Tibial nerve (tissue), 4 donors: Measurements from ENCODE around the gene OVAAL. TPM values are rescaled to one million over a fixed set of nuclear protein-coding genes. Genes with fewer than 3 reads are reported as not detected.

Source experiments
- DNase-seq, 2 donors: peaks; one replicate each; pipeline ENCODE4 v3.0.0-alpha.2; 2019; ENCODE audit warnings: low spot score in 2 of 2
- H3K27ac ChIP-seq, 4 donors: fragments of 200-600 bp; sonication (generic) in 3 of 4; one replicate each; pipeline ENCODE4 v1.5.1; 2017 to 2019; ENCODE audit warnings: mild to moderate bottlenecking in 1 of 4
- H3K27me3 ChIP-seq, 2 donors: fragments of 200-600 bp; sonication (generic) in 1 of 2; one replicate each; pipeline versions ENCODE4 v1.5.1 to v1.6.0; 2017 to 2019
- H3K36me3 ChIP-seq, 3 donors: fragments of 200-600 bp; sonication (generic); one replicate each; pipeline ENCODE4 v1.5.1; 2018 to 2019
- H3K4me1 ChIP-seq, 4 donors: fragments of 200-600 bp; sonication (generic) in 3 of 4; one replicate each; pipeline ENCODE4 v1.5.1; 2017 to 2019
- H3K4me3 ChIP-seq, 4 donors: fragments of 200-600 bp; sonication (generic) in 3 of 4; one replicate each; pipeline ENCODE4 v1.5.1; 2017 to 2019; ENCODE audit warnings: mild to moderate bottlenecking in 1 of 4, moderate library complexity in 1 of 4
- H3K9me3 ChIP-seq, 4 donors: fragments of 200-600 bp; sonication (generic) in 3 of 4; one replicate each; pipeline ENCODE4 v1.5.1; 2017 to 2019
- EP300 ChIP-seq, 2 donors: sonication (generic); formaldehyde crosslinking; IDR thresholded peaks; one replicate each; pipeline ENCODE4 v1.6.1; 2017; ENCODE audit warnings: antibody characterized with exemption in 2 of 2, mild to moderate bottlenecking in 1 of 2
- POLR2A ChIP-seq, 2 donors: fragments of 450-650 bp; IDR thresholded peaks; one replicate each; pipeline ENCODE4 v1.6.1; 2017; ENCODE audit warnings: antibody characterized with exemption in 2 of 2, mild to moderate bottlenecking in 2 of 2, moderate library complexity in 2 of 2
- WGBS, 2 donors: methylation state at CpG; one replicate each; pipeline ENCODE4 v1.1.5; 2018; 5-methylcytosine and 5-hydroxymethylcytosine counted together
- total RNA-seq, 4 donors: library from RNA; depleted of rRNA; stranded (reverse); fragments of >200 nt; gene quantifications; one replicate each; pipeline ENCODE4 v1.1.0, GENCODE V29; 2016
- TF ChIP-seq, protein P1 (sequence below), 5 experiments: fragments of 200-600 bp in 3 of 5; fragments of 450-650 bp in 2 of 5; sonication (generic) in 3 of 5; IDR thresholded peaks; one replicate each; pipeline ENCODE4 v1.5.1; 2016 to 2019; ENCODE audit warnings: antibody characterized with exemption in 5 of 5, mild to moderate bottlenecking in 3 of 5, moderate library complexity in 2 of 5

The OVAAL gene
- total RNA-seq, 4 donors from 2014 or later, result not detected

DNA sequence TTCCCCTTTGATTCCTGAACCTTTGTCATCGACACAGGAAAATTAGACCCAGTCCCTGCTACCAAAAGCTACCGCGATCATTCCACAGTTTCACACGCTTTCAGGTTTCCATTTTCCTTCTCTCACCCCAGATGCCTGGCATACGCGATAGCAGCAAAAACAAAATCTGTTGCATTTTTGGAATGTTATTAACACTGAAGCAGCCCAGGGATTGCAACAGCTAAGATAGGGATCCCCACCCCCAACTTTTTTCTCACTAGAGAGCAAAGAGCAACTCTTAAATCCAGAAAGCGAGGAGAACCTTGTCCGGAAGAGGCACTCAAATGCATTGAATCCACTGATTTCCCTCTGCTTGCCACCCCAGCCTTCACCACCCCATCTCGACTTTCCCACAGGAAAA, 8.9 kb downstream of the OVAAL start:
- Histone ChIP-seq H3K4me1 (no peaks in the 10 kb centered on the region), H3K27me3 (no peaks in the 10 kb centered on the region), H3K9me3 (no peaks in the 10 kb centered on the region), H3K27ac (no peak overlapping the region), H3K4me3 (no peak overlapping the region), H3K36me3 (no peaks in the 10 kb centered on the region)
- no peak for TF ChIP-seq EP300 (IDR thresholded peaks at IDR 0.05)
- TF ChIP-seq, protein P1, sequence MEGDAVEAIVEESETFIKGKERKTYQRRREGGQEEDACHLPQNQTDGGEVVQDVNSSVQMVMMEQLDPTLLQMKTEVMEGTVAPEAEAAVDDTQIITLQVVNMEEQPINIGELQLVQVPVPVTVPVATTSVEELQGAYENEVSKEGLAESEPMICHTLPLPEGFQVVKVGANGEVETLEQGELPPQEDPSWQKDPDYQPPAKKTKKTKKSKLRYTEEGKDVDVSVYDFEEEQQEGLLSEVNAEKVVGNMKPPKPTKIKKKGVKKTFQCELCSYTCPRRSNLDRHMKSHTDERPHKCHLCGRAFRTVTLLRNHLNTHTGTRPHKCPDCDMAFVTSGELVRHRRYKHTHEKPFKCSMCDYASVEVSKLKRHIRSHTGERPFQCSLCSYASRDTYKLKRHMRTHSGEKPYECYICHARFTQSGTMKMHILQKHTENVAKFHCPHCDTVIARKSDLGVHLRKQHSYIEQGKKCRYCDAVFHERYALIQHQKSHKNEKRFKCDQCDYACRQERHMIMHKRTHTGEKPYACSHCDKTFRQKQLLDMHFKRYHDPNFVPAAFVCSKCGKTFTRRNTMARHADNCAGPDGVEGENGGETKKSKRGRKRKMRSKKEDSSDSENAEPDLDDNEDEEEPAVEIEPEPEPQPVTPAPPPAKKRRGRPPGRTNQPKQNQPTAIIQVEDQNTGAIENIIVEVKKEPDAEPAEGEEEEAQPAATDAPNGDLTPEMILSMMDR (IDR thresholded peaks at IDR 0.05), result no peak
- TF ChIP-seq POLR2A (IDR thresholded peaks at IDR 0.05), result no peak
- 88 to 89% methylated on average over 9 of the region's 9 CpGs for WGBS, 2 donors
- no peak for DNase-seq

DNA sequence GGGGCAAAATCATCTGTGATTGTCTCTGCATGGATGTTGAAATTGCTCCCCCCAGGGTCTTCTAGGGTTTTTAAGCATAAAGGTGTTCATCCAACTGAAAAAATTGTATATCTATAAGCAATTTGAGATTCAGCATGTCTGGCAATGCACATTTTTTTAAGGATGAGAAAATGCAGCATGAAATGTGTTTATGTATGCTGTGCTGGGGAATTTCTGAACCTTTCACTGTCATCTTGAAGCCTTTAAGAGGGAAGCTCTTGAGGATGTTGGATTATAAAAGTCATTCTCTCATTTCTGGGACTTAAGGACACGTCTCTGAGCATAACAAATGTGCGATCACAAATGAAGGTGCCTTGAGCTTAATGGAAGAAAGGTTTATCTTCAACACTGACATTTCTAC, 9.4 kb downstream of the OVAAL start:
- H3K9me3 ChIP-seq, result no peaks in the 10 kb centered on the region
- H3K27me3 ChIP-seq, result no peaks in the 10 kb centered on the region
- WGBS, 2 donors, result 87 to 92% methylated on average over 2 of the region's 2 CpGs
- no peak for DNase-seq
- H3K27ac ChIP-seq, result no peak overlapping the region
- H3K4me1 ChIP-seq, result no peaks in the 10 kb centered on the region
- TF ChIP-seq, protein P1 (IDR thresholded peaks at IDR 0.05), result no peak
- TF ChIP-seq EP300 (IDR thresholded peaks at IDR 0.05) (no peak), POLR2A (IDR thresholded peaks at IDR 0.05) (no peak)
- no peaks in the 10 kb centered on the region for H3K36me3 ChIP-seq
- H3K4me3 ChIP-seq, result no peak overlapping the region

DNA sequence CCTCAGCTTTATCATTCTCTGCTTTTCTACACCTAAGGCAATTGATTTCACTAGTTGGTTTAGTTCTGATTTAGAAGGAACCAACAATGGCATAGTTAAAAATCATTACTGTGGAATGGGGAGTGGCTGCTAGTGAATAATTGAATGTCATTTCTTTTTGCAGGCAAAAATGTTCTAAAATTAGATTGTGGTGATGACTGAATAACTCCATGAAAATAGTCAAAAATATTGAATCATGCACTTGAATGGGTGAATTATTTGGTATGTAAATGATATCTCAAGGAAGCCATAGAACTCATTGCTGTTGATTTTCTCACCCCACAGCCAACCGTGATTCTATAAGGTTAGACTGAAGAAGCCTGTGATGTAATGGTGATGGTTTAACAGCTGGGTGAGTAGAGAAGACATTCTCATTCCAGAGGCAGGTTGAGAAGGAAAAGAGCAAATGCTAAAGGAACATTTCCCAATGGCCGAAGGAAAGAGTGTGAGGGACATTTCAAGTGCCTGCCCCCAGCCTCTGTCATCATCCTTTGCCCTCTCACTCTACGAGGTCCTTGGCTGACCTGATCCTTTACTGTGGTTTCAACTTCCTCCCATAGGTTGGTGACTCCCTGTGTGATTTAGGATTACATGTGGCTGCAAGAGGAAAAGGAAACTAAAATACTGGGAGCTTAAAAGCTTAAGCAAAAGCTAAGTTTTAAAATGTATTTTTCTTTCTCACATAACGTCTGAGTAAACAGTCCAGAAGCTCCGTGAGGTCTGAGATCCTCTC, 12.5 kb downstream of the OVAAL start:
- Histone ChIP-seq H3K4me1 (peaks cover 0 to 2% (median 0%) of the 10 kb centered on the region in 4 donors), H3K27ac (no peak overlapping the region), H3K4me3 (no peak overlapping the region), H3K27me3 (no peaks in the 10 kb centered on the region), H3K36me3 (no peaks in the 10 kb centered on the region), H3K9me3 (no peaks in the 10 kb centered on the region)
- TF ChIP-seq POLR2A (IDR thresholded peaks at IDR 0.05), result no peak
- no peak for TF ChIP-seq EP300 (IDR thresholded peaks at IDR 0.05)
- TF ChIP-seq, protein P1 (IDR thresholded peaks at IDR 0.05), result no peak
- 52 to 55% methylated on average over 5 of the region's 5 CpGs for WGBS, 2 donors
- no peak for DNase-seq

DNA sequence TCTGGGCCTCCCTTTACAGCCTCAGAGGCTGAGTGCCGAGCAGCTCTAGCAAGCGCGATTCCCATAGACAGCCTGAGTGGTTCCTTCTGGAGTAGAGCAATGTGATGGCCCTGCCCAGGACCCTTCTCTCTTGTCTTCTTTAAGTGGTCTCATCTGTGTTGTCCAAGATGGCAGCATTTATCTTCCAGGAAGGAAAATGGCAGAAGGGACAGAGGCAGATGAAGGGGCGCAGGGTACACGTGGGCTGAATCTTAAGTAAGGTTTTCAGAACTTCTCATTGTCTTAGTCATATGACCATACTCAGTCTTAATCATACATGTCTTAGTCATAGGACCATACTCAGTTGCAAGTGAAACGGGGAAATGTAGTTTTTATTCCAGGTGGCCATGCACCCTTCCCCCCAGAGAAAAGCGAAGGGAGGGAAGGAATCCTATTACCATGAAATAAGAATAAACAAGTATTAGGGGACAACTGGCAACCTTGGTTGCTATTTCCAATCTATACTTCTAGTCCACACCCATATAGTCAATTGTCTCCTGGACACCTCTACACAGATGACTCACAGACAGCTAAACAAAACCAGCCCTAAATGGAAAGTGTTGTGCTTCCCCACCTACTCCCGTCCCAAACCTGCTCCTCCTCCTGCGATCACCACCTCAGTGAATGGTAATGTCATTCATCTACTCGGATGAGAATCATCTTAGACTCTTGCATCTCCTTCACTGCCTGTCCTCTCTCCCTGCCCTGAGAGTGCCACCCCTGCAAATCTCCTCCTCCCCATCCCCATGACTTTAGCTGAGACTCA, 13.3 kb downstream of the OVAAL start:
- 88 to 89% methylated on average over 10 of the region's 10 CpGs for WGBS, 2 donors
- Histone ChIP-seq H3K27me3 (no peaks in the 10 kb centered on the region), H3K36me3 (no peaks in the 10 kb centered on the region), H3K27ac (no peak overlapping the region), H3K4me3 (no peak overlapping the region), H3K4me1 (peaks cover 0 to 2% (median 0%) of the 10 kb centered on the region in 4 donors), H3K9me3 (no peaks in the 10 kb centered on the region)
- TF ChIP-seq, protein P1 (IDR thresholded peaks at IDR 0.05), result no peak
- TF ChIP-seq EP300 (IDR thresholded peaks at IDR 0.05), result no peak
- TF ChIP-seq POLR2A (IDR thresholded peaks at IDR 0.05), result no peak
- no peak for DNase-seq

DNA sequence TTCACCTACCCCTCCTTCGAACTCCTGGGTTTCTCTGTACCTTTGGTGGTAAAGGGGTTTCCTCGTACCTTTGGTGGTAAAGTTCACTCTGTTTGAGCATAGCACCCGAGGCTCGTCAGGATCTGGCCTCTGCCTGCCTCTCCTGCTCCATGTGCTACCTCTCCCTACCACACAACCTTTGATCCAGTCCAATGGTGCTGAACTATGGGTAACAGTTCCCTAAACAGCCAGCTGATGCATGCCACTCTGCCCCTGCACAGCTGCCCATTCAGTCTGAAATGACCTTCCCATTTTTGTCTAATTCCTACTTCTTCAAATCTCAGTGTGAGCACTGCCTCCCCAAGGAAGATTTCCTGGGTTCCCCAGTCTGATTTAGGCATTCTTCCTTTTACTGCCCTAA, 14.0 kb downstream of the OVAAL start:
- TF ChIP-seq POLR2A (IDR thresholded peaks at IDR 0.05), result no peak
- TF ChIP-seq, protein P1 (IDR thresholded peaks at IDR 0.05), result no peak
- no peak for TF ChIP-seq EP300 (IDR thresholded peaks at IDR 0.05)
- Histone ChIP-seq H3K4me1 (peaks cover 0 to 2% (median 0%) of the 10 kb centered on the region in 4 donors), H3K4me3 (no peak overlapping the region), H3K9me3 (no peaks in the 10 kb centered on the region), H3K36me3 (no peaks in the 10 kb centered on the region), H3K27me3 (no peaks in the 10 kb centered on the region), H3K27ac (no peak overlapping the region)
- WGBS, 2 donors, result 83 to 89% methylated on average over 4 of the region's 4 CpGs
- no peak for DNase-seq
